Measurements from ENCODE around the gene KCNJ12.

The KCNJ12 gene

GRCh38 chr17:21352221-21352980 lies 23.8 kb upstream of the KCNJ12 start:
- no peak for TF ChIP-seq EGR1 (IDR thresholded peaks at IDR 0.05)
- TF ChIP-seq YY1 (IDR thresholded peaks at IDR 0.05; ENCODE audit: low read depth) = no peak
- TF ChIP-seq NFIC (IDR thresholded peaks at IDR 0.05) = no peak
- no peak for TF ChIP-seq TCF12 (IDR thresholded peaks at IDR 0.05; ENCODE audit: low read depth)
- no peak for TF ChIP-seq REST (IDR thresholded peaks at IDR 0.05; ENCODE audit: low read depth)
- no peak for TF ChIP-seq TAF1 (IDR thresholded peaks at IDR 0.05; ENCODE audit: low read depth)
- no peak for TF ChIP-seq RAD21 (IDR thresholded peaks at IDR 0.05; ENCODE audit: low read depth)
- TF ChIP-seq, protein P1, sequence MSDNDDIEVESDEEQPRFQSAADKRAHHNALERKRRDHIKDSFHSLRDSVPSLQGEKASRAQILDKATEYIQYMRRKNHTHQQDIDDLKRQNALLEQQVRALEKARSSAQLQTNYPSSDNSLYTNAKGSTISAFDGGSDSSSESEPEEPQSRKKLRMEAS (IDR thresholded peaks at IDR 0.05) = no peak

GRCh38 chr17:21352981-21353265 lies 23.2 kb upstream of the KCNJ12 start:
- TF ChIP-seq, protein P2, sequence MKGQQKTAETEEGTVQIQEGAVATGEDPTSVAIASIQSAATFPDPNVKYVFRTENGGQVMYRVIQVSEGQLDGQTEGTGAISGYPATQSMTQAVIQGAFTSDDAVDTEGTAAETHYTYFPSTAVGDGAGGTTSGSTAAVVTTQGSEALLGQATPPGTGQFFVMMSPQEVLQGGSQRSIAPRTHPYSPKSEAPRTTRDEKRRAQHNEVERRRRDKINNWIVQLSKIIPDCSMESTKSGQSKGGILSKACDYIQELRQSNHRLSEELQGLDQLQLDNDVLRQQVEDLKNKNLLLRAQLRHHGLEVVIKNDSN (IDR thresholded peaks at IDR 0.05) = no peak
- TF ChIP-seq FOXM1 (IDR thresholded peaks at IDR 0.05; ENCODE audit: borderline replicate concordance, low read depth) (no peak), ZBTB7A (IDR thresholded peaks at IDR 0.05; ENCODE audit: low read depth) (no peak), REST (IDR thresholded peaks at IDR 0.05; ENCODE audit: low read depth) (no peak), TEAD4 (IDR thresholded peaks at IDR 0.05) (no peak), YY1 (IDR thresholded peaks at IDR 0.05; ENCODE audit: low read depth) (no peak), TCF12 (IDR thresholded peaks at IDR 0.05; ENCODE audit: low read depth) (no peak), RAD21 (IDR thresholded peaks at IDR 0.05; ENCODE audit: low read depth) (no peak), NFIC (IDR thresholded peaks at IDR 0.05) (no peak), CREB1 (IDR thresholded peaks at IDR 0.05; ENCODE audit: low read depth) (no peak), EGR1 (IDR thresholded peaks at IDR 0.05) (no peak), TAF1 (IDR thresholded peaks at IDR 0.05; ENCODE audit: low read depth) (no peak), CEBPB (IDR thresholded peaks at IDR 0.05) (no peak), EP300 (IDR thresholded peaks at IDR 0.05; ENCODE audit: borderline replicate concordance) (no peak)
- TF ChIP-seq, protein P1 (IDR thresholded peaks at IDR 0.05) = no peak

- TF ChIP-seq REST (IDR thresholded peaks at IDR 0.05; ENCODE audit: low read depth) (no peak), EGR1 (IDR thresholded peaks at IDR 0.05) (no peak), NFIC (IDR thresholded peaks at IDR 0.05) (no peak), CREB1 (IDR thresholded peaks at IDR 0.05; ENCODE audit: low read depth) (no peak), FOXM1 (IDR thresholded peaks at IDR 0.05; ENCODE audit: borderline replicate concordance, low read depth) (no peak), EP300 (IDR thresholded peaks at IDR 0.05; ENCODE audit: borderline replicate concordance) (no peak), TEAD4 (IDR thresholded peaks at IDR 0.05) (no peak), RAD21 (IDR thresholded peaks at IDR 0.05; ENCODE audit: low read depth) (no peak), TAF1 (IDR thresholded peaks at IDR 0.05; ENCODE audit: low read depth) (no peak), TCF12 (IDR thresholded peaks at IDR 0.05; ENCODE audit: low read depth) (no peak), YY1 (IDR thresholded peaks at IDR 0.05; ENCODE audit: low read depth) (no peak), ZBTB7A (IDR thresholded peaks at IDR 0.05; ENCODE audit: low read depth) (no peak), CEBPB (IDR thresholded peaks at IDR 0.05) (no peak)
- TF ChIP-seq, protein P2 (IDR thresholded peaks at IDR 0.05) = no peak
- TF ChIP-seq, protein P1 (IDR thresholded peaks at IDR 0.05) = no peak
Observed at GRCh38 chr17:21353326-21354010, 22.7 kb upstream of the KCNJ12 start.

All from Ishikawa (cell line).